ENCODE results near the gene CLIC4. TPM values are rescaled to one million over a fixed set of nuclear protein-coding genes. Genes with fewer than 3 reads are reported as not detected.
A peak's percentile ranks its signal among the peaks of the same experiment; 100 is the strongest.

The CLIC4 gene
- total RNA-seq, 1 experiment from 2014 or later: 262 TPM

- TF ChIP-seq HMGXB4 (CRISPR knock-in tag; IDR thresholded peaks at IDR 0.05): no peak
- no peak for TF ChIP-seq ZNF532 (CRISPR knock-in tag; IDR thresholded peaks at IDR 0.05; ENCODE audit: borderline replicate concordance)
- no peak for TF ChIP-seq NR2C2 (CRISPR knock-in tag; IDR thresholded peaks at IDR 0.05)
- TF ChIP-seq KAT7 (CRISPR knock-in tag; IDR thresholded peaks at IDR 0.05; ENCODE audit: borderline replicate concordance): no peak
- no peak for TF ChIP-seq ZNF671 (CRISPR knock-in tag; IDR thresholded peaks at IDR 0.05)
- TF ChIP-seq ZBTB43 (CRISPR knock-in tag; IDR thresholded peaks at IDR 0.05): no peak
Measured at GRCh38 chr1:24748191-24749121, 3.2 kb downstream of the CLIC4 start (continued).

GRCh38 chr1:24749252-24749651 is 4.0 kb downstream of the CLIC4 start:
- H3K9me3 Mint-ChIP-seq: no peaks in the 10 kb centered on the region
- ChIA-PET CTCF (interaction anchor here (1.0 to 1.8 kb wide), 3 partner anchors 61 to 99 kb away, joined by 4 to 10 read pairs (median 7); no protein-coding TSS in a partner anchor), POLR2A (interaction anchor here (1.2 kb wide), 1 partner anchor 14 kb away, joined by 3 read pairs; no protein-coding TSS in a partner anchor)
- peak overlapping the region; percentile 22; the same call in 1 of the 2 replicates for H3K4me3 Mint-ChIP-seq
- H3K27me3 Mint-ChIP-seq (ENCODE audit: low read depth): no peaks in the 10 kb centered on the region
- H3K4me1 Mint-ChIP-seq: peaks cover 62% of the 10 kb centered on the region
- H3K27ac Mint-ChIP-seq: peak overlapping the region; percentile 74
- no peak for TF ChIP-seq ZNF423 (CRISPR knock-in tag; IDR thresholded peaks at IDR 0.05)
- TF ChIP-seq CREM (CRISPR knock-in tag; IDR thresholded peaks at IDR 0.05): no peak
- no peak for TF ChIP-seq HMGA2 (CRISPR knock-in tag; IDR thresholded peaks at IDR 0.05)
- no peak for TF ChIP-seq TP53 (CRISPR knock-in tag; IDR thresholded peaks at IDR 0.05)
- no peak for TF ChIP-seq ZBTB21 (CRISPR knock-in tag; IDR thresholded peaks at IDR 0.05; ENCODE audit: borderline replicate concordance)
- no peak for TF ChIP-seq FOXJ3 (CRISPR knock-in tag; IDR thresholded peaks at IDR 0.05; ENCODE audit: borderline replicate concordance)
- TF ChIP-seq IRF2 (CRISPR knock-in tag; IDR thresholded peaks at IDR 0.05; ENCODE audit: borderline replicate concordance, low read depth): no peak
- TF ChIP-seq MAX (CRISPR knock-in tag; IDR thresholded peaks at IDR 0.05): no peak
- TF ChIP-seq ZNF263 (CRISPR knock-in tag; IDR thresholded peaks at IDR 0.05; ENCODE audit: low read depth): no peak
- no peak for TF ChIP-seq KAT7 (CRISPR knock-in tag; IDR thresholded peaks at IDR 0.05; ENCODE audit: borderline replicate concordance)
- no peak for TF ChIP-seq SMAD3 (CRISPR knock-in tag; IDR thresholded peaks at IDR 0.05; ENCODE audit: borderline replicate concordance)
- TF ChIP-seq NR2C2 (CRISPR knock-in tag; IDR thresholded peaks at IDR 0.05): no peak
- TF ChIP-seq E2F1 (CRISPR knock-in tag; IDR thresholded peaks at IDR 0.05): no peak
- TF ChIP-seq ETV6 (CRISPR knock-in tag; IDR thresholded peaks at IDR 0.05): no peak
- TF ChIP-seq ELF4 (CRISPR knock-in tag; IDR thresholded peaks at IDR 0.05; ENCODE audit: low read depth): no peak
- TF ChIP-seq ATF1 (CRISPR knock-in tag; IDR thresholded peaks at IDR 0.05): no peak
- TF ChIP-seq GTF2I (CRISPR knock-in tag; conservative IDR thresholded peaks at IDR 0.05): no peak
- TF ChIP-seq PREB (CRISPR knock-in tag; IDR thresholded peaks at IDR 0.05; ENCODE audit: borderline replicate concordance): no peak
- ATAC-seq: no peak
- DNase-seq (ENCODE audit: low spot score): no peak
- peaks cover 27% of the 10 kb centered on the region for H3K36me3 Mint-ChIP-seq
